ENCODE data around the gene SLC35F3. TPM values are rescaled to one million over a fixed set of nuclear protein-coding genes. Genes with fewer than 3 reads are reported as not detected.

SLC35F3 gene
- polyA plus RNA-seq, 4 donors: 0.07 to 0.46 TPM; not detected in 2

GRCh38 chr1:233945573-233945972 is 41.1 kb downstream of the SLC35F3 start:
- WGBS, 3 donors: 14 to 40% (median 29%) methylated on average over 3 of the region's 3 CpGs
- H3K36me3 ChIP-seq (ENCODE audit: control insufficient read depth in 3 of 3, insufficient read depth in 2 of 3, low read depth in 1 of 3, low read length in 3 of 3): no peaks in the 10 kb centered on the region
- no peak for FAIRE-seq
- peaks cover 0 to 2% (median 0%) of the 10 kb centered on the region in 3 donors for H3K27me3 ChIP-seq (ENCODE audit: control insufficient read depth in 3 of 3, insufficient read depth in 3 of 3, low read length in 3 of 3)
- DNase-seq: peak in 1 of 2 donors; percentile 60
- H3K9me3 ChIP-seq (ENCODE audit: control insufficient read depth in 2 of 2, insufficient read depth in 1 of 2, low read depth in 1 of 2, low read length in 1 of 2): no peaks in the 10 kb centered on the region
- H3K27ac ChIP-seq (ENCODE audit: low read depth in 1 of 3, low read length in 2 of 3): no peak overlapping the region
- H3K4me1 ChIP-seq (ENCODE audit: control insufficient read depth in 3 of 3, insufficient read depth in 2 of 3, low read depth in 1 of 3, low read length in 2 of 3): no peaks in the 10 kb centered on the region
- H3K4me3 ChIP-seq (ENCODE audit: low read depth in 1 of 3, low read length in 3 of 3): no peak overlapping the region

- Histone ChIP-seq H3K9me3 (ENCODE audit: control insufficient read depth in 2 of 2, insufficient read depth in 1 of 2, low read depth in 1 of 2, low read length in 1 of 2) (no peaks in the 10 kb centered on the region), H3K27ac (ENCODE audit: low read depth in 1 of 3, low read length in 2 of 3) (no peak overlapping the region), H3K36me3 (ENCODE audit: control insufficient read depth in 3 of 3, insufficient read depth in 2 of 3, low read depth in 1 of 3, low read length in 3 of 3) (no peaks in the 10 kb centered on the region), H3K27me3 (ENCODE audit: control insufficient read depth in 3 of 3, insufficient read depth in 3 of 3, low read length in 3 of 3) (peaks cover 0 to 2% (median 0%) of the 10 kb centered on the region in 3 donors), H3K4me3 (ENCODE audit: low read depth in 1 of 3, low read length in 3 of 3) (no peak overlapping the region), H3K4me1 (ENCODE audit: control insufficient read depth in 3 of 3, insufficient read depth in 2 of 3, low read depth in 1 of 3, low read length in 2 of 3) (no peaks in the 10 kb centered on the region)
- DNase-seq (no peak), FAIRE-seq (no peak)
- 92 to 97% (median 92%) methylated on average over 2 of the region's 2 CpGs for WGBS, 3 donors
These were observed 41.5 kb downstream of the SLC35F3 start for GRCh38 chr1:233945979-233946378.

GRCh38 chr1:233946724-233947123 is 42.2 kb downstream of the SLC35F3 start:
- no peaks in the 10 kb centered on the region for H3K4me1 ChIP-seq (ENCODE audit: control insufficient read depth in 3 of 3, insufficient read depth in 2 of 3, low read depth in 1 of 3, low read length in 2 of 3)
- no peaks in the 10 kb centered on the region for H3K36me3 ChIP-seq (ENCODE audit: control insufficient read depth in 3 of 3, insufficient read depth in 2 of 3, low read depth in 1 of 3, low read length in 3 of 3)
- no peak overlapping the region for H3K4me3 ChIP-seq (ENCODE audit: low read depth in 1 of 3, low read length in 3 of 3)
- H3K27me3 ChIP-seq (ENCODE audit: control insufficient read depth in 3 of 3, insufficient read depth in 3 of 3, low read length in 3 of 3): peaks cover 0 to 2% (median 0%) of the 10 kb centered on the region in 3 donors
- no peak overlapping the region for H3K27ac ChIP-seq (ENCODE audit: low read depth in 1 of 3, low read length in 2 of 3)
- DNase-seq: no peak
- WGBS, 3 donors: 92 to 97% (median 97%) methylated on average over 1 of the region's 1 CpG
- no peak for FAIRE-seq
- peaks cover 0 to 5% of the 10 kb centered on the region in 2 donors for H3K9me3 ChIP-seq (ENCODE audit: control insufficient read depth in 2 of 2, insufficient read depth in 1 of 2, low read depth in 1 of 2, low read length in 1 of 2)

- FAIRE-seq (no peak), DNase-seq (no peak)
- Histone ChIP-seq H3K4me3 (ENCODE audit: low read depth in 1 of 3, low read length in 3 of 3) (no peak overlapping the region), H3K4me1 (ENCODE audit: control insufficient read depth in 3 of 3, insufficient read depth in 2 of 3, low read depth in 1 of 3, low read length in 2 of 3) (no peaks in the 10 kb centered on the region), H3K9me3 (ENCODE audit: control insufficient read depth in 2 of 2, insufficient read depth in 1 of 2, low read depth in 1 of 2, low read length in 1 of 2) (peaks cover 0 to 11% of the 10 kb centered on the region in 2 donors), H3K27me3 (ENCODE audit: control insufficient read depth in 3 of 3, insufficient read depth in 3 of 3, low read length in 3 of 3) (no peaks in the 10 kb centered on the region), H3K36me3 (ENCODE audit: control insufficient read depth in 3 of 3, insufficient read depth in 2 of 3, low read depth in 1 of 3, low read length in 3 of 3) (no peaks in the 10 kb centered on the region), H3K27ac (ENCODE audit: low read depth in 1 of 3, low read length in 2 of 3) (no peak overlapping the region)
- 42 to 64% (median 58%) methylated on average over 1 of the region's 1 CpG for WGBS, 3 donors
These were observed 47.3 kb downstream of the SLC35F3 start for GRCh38 chr1:233951804-233952203.

GRCh38 chr1:233957691-233958090 is 53.2 kb downstream of the SLC35F3 start:
- Histone ChIP-seq H3K36me3 (ENCODE audit: control insufficient read depth in 3 of 3, insufficient read depth in 2 of 3, low read depth in 1 of 3, low read length in 3 of 3) (no peaks in the 10 kb centered on the region), H3K4me3 (ENCODE audit: low read depth in 1 of 3, low read length in 3 of 3) (no peak overlapping the region), H3K9me3 (ENCODE audit: control insufficient read depth in 2 of 2, insufficient read depth in 1 of 2, low read depth in 1 of 2, low read length in 1 of 2) (peaks cover 0 to 11% of the 10 kb centered on the region in 2 donors), H3K27me3 (ENCODE audit: control insufficient read depth in 3 of 3, insufficient read depth in 3 of 3, low read length in 3 of 3) (no peaks in the 10 kb centered on the region), H3K4me1 (ENCODE audit: control insufficient read depth in 3 of 3, insufficient read depth in 2 of 3, low read depth in 1 of 3, low read length in 2 of 3) (peaks cover 0 to 7% (median 0%) of the 10 kb centered on the region in 3 donors), H3K27ac (ENCODE audit: low read depth in 1 of 3, low read length in 2 of 3) (no peak overlapping the region)
- FAIRE-seq (no peak), DNase-seq (no peak)
- 91 to 94% (median 94%) methylated on average over 4 of the region's 4 CpGs for WGBS, 3 donors

- FAIRE-seq: no peak
- no peak overlapping the region for H3K27ac ChIP-seq (ENCODE audit: low read depth in 1 of 3, low read length in 2 of 3)
- no peaks in the 10 kb centered on the region for H3K27me3 ChIP-seq (ENCODE audit: control insufficient read depth in 3 of 3, insufficient read depth in 3 of 3, low read length in 3 of 3)
- H3K4me1 ChIP-seq (ENCODE audit: control insufficient read depth in 3 of 3, insufficient read depth in 2 of 3, low read depth in 1 of 3, low read length in 2 of 3): peaks cover 0 to 7% (median 0%) of the 10 kb centered on the region in 3 donors
- 3 to 23% (median 18%) methylated on average over 3 of the region's 3 CpGs for WGBS, 3 donors
- no peaks in the 10 kb centered on the region for H3K36me3 ChIP-seq (ENCODE audit: control insufficient read depth in 3 of 3, insufficient read depth in 2 of 3, low read depth in 1 of 3, low read length in 3 of 3)
- peaks cover 0 to 10% of the 10 kb centered on the region in 2 donors for H3K9me3 ChIP-seq (ENCODE audit: control insufficient read depth in 2 of 2, insufficient read depth in 1 of 2, low read depth in 1 of 2, low read length in 1 of 2)
- DNase-seq: peak in 1 of 2 donors; percentile 60
- H3K4me3 ChIP-seq (ENCODE audit: low read depth in 1 of 3, low read length in 3 of 3): no peak overlapping the region
These were observed 54.6 kb downstream of the SLC35F3 start for GRCh38 chr1:233959102-233959501.

GRCh38 chr1:233959971-233960370 is 55.5 kb downstream of the SLC35F3 start:
- no peak for FAIRE-seq

GRCh38 chr1:233960386-233960785 is 55.9 kb downstream of the SLC35F3 start:
- Histone ChIP-seq H3K27ac (ENCODE audit: low read depth in 1 of 3, low read length in 2 of 3) (no peak overlapping the region), H3K36me3 (ENCODE audit: control insufficient read depth in 3 of 3, insufficient read depth in 2 of 3, low read depth in 1 of 3, low read length in 3 of 3) (no peaks in the 10 kb centered on the region), H3K27me3 (ENCODE audit: control insufficient read depth in 3 of 3, insufficient read depth in 3 of 3, low read length in 3 of 3) (no peaks in the 10 kb centered on the region), H3K9me3 (ENCODE audit: control insufficient read depth in 2 of 2, insufficient read depth in 1 of 2, low read depth in 1 of 2, low read length in 1 of 2) (peaks cover 0 to 14% of the 10 kb centered on the region in 2 donors), H3K4me1 (ENCODE audit: control insufficient read depth in 3 of 3, insufficient read depth in 2 of 3, low read depth in 1 of 3, low read length in 2 of 3) (peaks cover 0 to 7% (median 0%) of the 10 kb centered on the region in 3 donors), H3K4me3 (ENCODE audit: low read depth in 1 of 3, low read length in 3 of 3) (no peak overlapping the region)
- DNase-seq (no peak), FAIRE-seq (no peak)
- 84 to 92% (median 87%) methylated on average over 3 of the region's 3 CpGs for WGBS, 3 donors

More at GRCh38 chr1:233959971-233960370, 55.5 kb downstream of the SLC35F3 start:
- Histone ChIP-seq H3K27me3 (ENCODE audit: control insufficient read depth in 3 of 3, insufficient read depth in 3 of 3, low read length in 3 of 3) (no peaks in the 10 kb centered on the region), H3K36me3 (ENCODE audit: control insufficient read depth in 3 of 3, insufficient read depth in 2 of 3, low read depth in 1 of 3, low read length in 3 of 3) (no peaks in the 10 kb centered on the region), H3K9me3 (ENCODE audit: control insufficient read depth in 2 of 2, insufficient read depth in 1 of 2, low read depth in 1 of 2, low read length in 1 of 2) (peaks cover 0 to 10% of the 10 kb centered on the region in 2 donors), H3K4me1 (ENCODE audit: control insufficient read depth in 3 of 3, insufficient read depth in 2 of 3, low read depth in 1 of 3, low read length in 2 of 3) (peaks cover 0 to 7% (median 0%) of the 10 kb centered on the region in 3 donors), H3K27ac (ENCODE audit: low read depth in 1 of 3, low read length in 2 of 3) (no peak overlapping the region), H3K4me3 (ENCODE audit: low read depth in 1 of 3, low read length in 3 of 3) (no peak overlapping the region)
- WGBS, 3 donors: 79 to 82% (median 82%) methylated on average over 6 of the region's 6 CpGs
- peak in 1 of 2 donors; percentile 4 for DNase-seq

GRCh38 chr1:233962878-233963277 is 58.4 kb downstream of the SLC35F3 start:
- Histone ChIP-seq H3K36me3 (ENCODE audit: control insufficient read depth in 3 of 3, insufficient read depth in 2 of 3, low read depth in 1 of 3, low read length in 3 of 3) (no peaks in the 10 kb centered on the region), H3K27ac (ENCODE audit: low read depth in 1 of 3, low read length in 2 of 3) (no peak overlapping the region), H3K27me3 (ENCODE audit: control insufficient read depth in 3 of 3, insufficient read depth in 3 of 3, low read length in 3 of 3) (no peaks in the 10 kb centered on the region), H3K4me1 (ENCODE audit: control insufficient read depth in 3 of 3, insufficient read depth in 2 of 3, low read depth in 1 of 3, low read length in 2 of 3) (peaks cover 0 to 7% (median 0%) of the 10 kb centered on the region in 3 donors), H3K9me3 (ENCODE audit: control insufficient read depth in 2 of 2, insufficient read depth in 1 of 2, low read depth in 1 of 2, low read length in 1 of 2) (peaks cover 0 to 8% of the 10 kb centered on the region in 2 donors), H3K4me3 (ENCODE audit: low read depth in 1 of 3, low read length in 3 of 3) (no peak overlapping the region)
- FAIRE-seq (no peak), DNase-seq (no peak)
- WGBS, 3 donors: 76 to 84% (median 83%) methylated on average over 3 of the region's 3 CpGs
